Sigmoid colon (tissue), 4 donors: Measurements from ENCODE around the gene UNKL.

Source experiments
- POLR2A ChIP-seq, 2 donors: fragments of 450-650 bp; IDR thresholded peaks; one replicate each; pipeline ENCODE4 v1.6.1; 2016; ENCODE audit warnings: antibody characterized with exemption in 2 of 2, mild to moderate bottlenecking in 2 of 2, moderate library complexity in 2 of 2
- POLR2AphosphoS5 ChIP-seq, 4 donors: sonication (generic); formaldehyde crosslinking; IDR thresholded peaks; one replicate each; pipeline ENCODE4 v1.6.1; 2017; ENCODE audit warnings: antibody characterized with exemption in 4 of 4
- TF ChIP-seq, protein P1 (sequence below), 4 experiments: fragments of 450-650 bp in 3 of 4; fragments of 200-600 bp in 1 of 4; IDR thresholded peaks; one replicate each; pipeline ENCODE4 v1.5.1; 2016 to 2019; ENCODE audit warnings: antibody characterized with exemption in 4 of 4, mild to moderate bottlenecking in 3 of 4, moderate library complexity in 2 of 4

DNA sequence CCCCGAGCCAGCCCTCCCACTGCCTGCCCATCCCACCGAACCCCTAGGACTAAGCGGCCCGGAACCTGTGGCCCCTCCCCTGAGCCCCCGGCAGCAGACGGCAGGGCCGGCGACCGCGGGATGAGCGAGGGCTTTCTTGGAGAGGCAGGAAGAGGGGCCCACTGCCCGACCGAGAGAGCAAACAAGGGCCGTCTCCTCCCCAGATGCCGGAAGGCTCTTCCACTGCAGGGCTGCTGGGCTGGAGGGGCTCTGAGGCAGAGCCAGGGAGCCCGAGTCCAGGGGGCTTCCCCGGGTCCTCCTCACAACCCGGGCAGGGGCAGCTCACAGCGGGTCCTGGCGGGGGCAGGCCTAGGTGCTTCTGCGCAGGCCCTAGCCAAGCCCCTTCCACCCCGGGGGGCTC is 19.3 kb upstream of the UNKL start:
- TF ChIP-seq, protein P1, sequence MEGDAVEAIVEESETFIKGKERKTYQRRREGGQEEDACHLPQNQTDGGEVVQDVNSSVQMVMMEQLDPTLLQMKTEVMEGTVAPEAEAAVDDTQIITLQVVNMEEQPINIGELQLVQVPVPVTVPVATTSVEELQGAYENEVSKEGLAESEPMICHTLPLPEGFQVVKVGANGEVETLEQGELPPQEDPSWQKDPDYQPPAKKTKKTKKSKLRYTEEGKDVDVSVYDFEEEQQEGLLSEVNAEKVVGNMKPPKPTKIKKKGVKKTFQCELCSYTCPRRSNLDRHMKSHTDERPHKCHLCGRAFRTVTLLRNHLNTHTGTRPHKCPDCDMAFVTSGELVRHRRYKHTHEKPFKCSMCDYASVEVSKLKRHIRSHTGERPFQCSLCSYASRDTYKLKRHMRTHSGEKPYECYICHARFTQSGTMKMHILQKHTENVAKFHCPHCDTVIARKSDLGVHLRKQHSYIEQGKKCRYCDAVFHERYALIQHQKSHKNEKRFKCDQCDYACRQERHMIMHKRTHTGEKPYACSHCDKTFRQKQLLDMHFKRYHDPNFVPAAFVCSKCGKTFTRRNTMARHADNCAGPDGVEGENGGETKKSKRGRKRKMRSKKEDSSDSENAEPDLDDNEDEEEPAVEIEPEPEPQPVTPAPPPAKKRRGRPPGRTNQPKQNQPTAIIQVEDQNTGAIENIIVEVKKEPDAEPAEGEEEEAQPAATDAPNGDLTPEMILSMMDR (IDR thresholded peaks at IDR 0.05), result no peak
- no peak for TF ChIP-seq POLR2A (IDR thresholded peaks at IDR 0.05)
- no peak for TF ChIP-seq POLR2AphosphoS5 (IDR thresholded peaks at IDR 0.05)
